Measurements from ENCODE around the gene MKLN1. TPM values are rescaled to one million over a fixed set of nuclear protein-coding genes. Genes with fewer than 3 reads are reported as not detected.

The MKLN1 gene
- total RNA-seq, 1 experiment from 2014 or later: 61.1 TPM

DNA sequence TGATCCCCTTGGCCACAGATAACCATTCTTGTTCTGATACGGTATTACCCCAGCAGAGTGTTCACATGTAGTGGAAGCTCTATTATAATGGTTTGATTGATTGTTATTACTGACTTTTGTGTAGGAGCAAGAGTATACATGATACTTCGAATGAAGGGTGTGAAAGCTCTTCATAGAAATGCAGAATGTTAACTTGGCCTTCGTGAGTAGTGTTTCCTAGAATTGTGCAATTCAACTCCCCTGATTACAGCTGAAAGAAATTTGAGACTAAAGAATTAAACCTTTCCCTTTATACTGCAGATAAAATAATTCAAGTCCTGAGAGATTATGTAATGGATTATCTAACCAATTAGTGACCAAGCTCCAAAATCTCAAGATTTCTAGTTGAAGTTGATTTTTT is 38.2 kb downstream of the MKLN1 start:
- ChIA-PET CTCF (interaction anchor here (0.6 kb wide), 1 partner anchor 33 kb away, joined by 6 read pairs; no protein-coding TSS in a partner anchor), POLR2A (ENCODE audit: unreplicated experiment) (no interaction called here)
- no peak for DNase-seq
- Histone ChIP-seq H3K9me2 (ENCODE audit: insufficient read depth) (no peaks in the 10 kb centered on the region), H3F3A (ENCODE audit: insufficient read depth, low read depth) (peaks cover 16% of the 10 kb centered on the region), H3K27me3 (ENCODE audit: insufficient read depth, low read depth) (no peaks in the 10 kb centered on the region), H4K20me1 (ENCODE audit: insufficient read depth) (peaks cover 44% of the 10 kb centered on the region), H2AFZ (no peak overlapping the region), H3K4me2 (no peak overlapping the region), H3K79me2 (ENCODE audit: low read depth) (peaks cover 97% of the 10 kb centered on the region), H3K9me3 (ENCODE audit: insufficient read depth, low read depth) (0 out of 2 replicates have a peak, but pooled peaks cover 4% of the 10 kb centered on the region), H3K36me3 (ENCODE audit: low read depth) (no peaks in the 10 kb centered on the region), H3K4me1 (replicated peaks; ENCODE audit: insufficient read depth) (peaks cover 20% of the 10 kb centered on the region), H3K4me3 (no peak overlapping the region), H3K27ac (no peak overlapping the region)
- no peak for TF ChIP-seq EZH2 (IDR thresholded peaks at IDR 0.05; ENCODE audit: low read depth)
- TF ChIP-seq, protein P1, sequence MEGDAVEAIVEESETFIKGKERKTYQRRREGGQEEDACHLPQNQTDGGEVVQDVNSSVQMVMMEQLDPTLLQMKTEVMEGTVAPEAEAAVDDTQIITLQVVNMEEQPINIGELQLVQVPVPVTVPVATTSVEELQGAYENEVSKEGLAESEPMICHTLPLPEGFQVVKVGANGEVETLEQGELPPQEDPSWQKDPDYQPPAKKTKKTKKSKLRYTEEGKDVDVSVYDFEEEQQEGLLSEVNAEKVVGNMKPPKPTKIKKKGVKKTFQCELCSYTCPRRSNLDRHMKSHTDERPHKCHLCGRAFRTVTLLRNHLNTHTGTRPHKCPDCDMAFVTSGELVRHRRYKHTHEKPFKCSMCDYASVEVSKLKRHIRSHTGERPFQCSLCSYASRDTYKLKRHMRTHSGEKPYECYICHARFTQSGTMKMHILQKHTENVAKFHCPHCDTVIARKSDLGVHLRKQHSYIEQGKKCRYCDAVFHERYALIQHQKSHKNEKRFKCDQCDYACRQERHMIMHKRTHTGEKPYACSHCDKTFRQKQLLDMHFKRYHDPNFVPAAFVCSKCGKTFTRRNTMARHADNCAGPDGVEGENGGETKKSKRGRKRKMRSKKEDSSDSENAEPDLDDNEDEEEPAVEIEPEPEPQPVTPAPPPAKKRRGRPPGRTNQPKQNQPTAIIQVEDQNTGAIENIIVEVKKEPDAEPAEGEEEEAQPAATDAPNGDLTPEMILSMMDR (conservative IDR thresholded peaks at IDR 0.05): no peak
- intact Hi-C loops (cut with micrococcal nuclease; ENCODE audit: unreplicated experiment): no loop called here
- BruUV-seq (replicated peaks): no TSS peak

GRCh38 chr7:131369354-131369753 is 41.7 kb downstream of the MKLN1 start:
- Histone ChIP-seq H3F3A (ENCODE audit: insufficient read depth, low read depth) (peaks cover 27% of the 10 kb centered on the region), H3K4me3 (no peak overlapping the region), H3K79me2 (ENCODE audit: low read depth) (peaks cover 98% of the 10 kb centered on the region), H3K9me2 (ENCODE audit: insufficient read depth) (no peaks in the 10 kb centered on the region; the same call in 1 of the 2 replicates), H3K27ac (no peak overlapping the region), H3K36me3 (ENCODE audit: low read depth) (no peaks in the 10 kb centered on the region), H3K4me1 (replicated peaks; ENCODE audit: insufficient read depth) (peaks cover 29% of the 10 kb centered on the region), H3K9me3 (ENCODE audit: insufficient read depth, low read depth) (0 out of 2 replicates have a peak, but pooled peaks cover 4% of the 10 kb centered on the region), H2AFZ (no peak overlapping the region), H4K20me1 (ENCODE audit: insufficient read depth) (peaks cover 61% of the 10 kb centered on the region), H3K27me3 (ENCODE audit: insufficient read depth, low read depth) (no peaks in the 10 kb centered on the region), H3K4me2 (0 out of 2 replicates have a peak overlapping the region, but pooled peaks have one; percentile 16)
- no peak for TF ChIP-seq EZH2 (IDR thresholded peaks at IDR 0.05; ENCODE audit: low read depth)
- TF ChIP-seq, protein P1 (conservative IDR thresholded peaks at IDR 0.05): no peak
- ChIA-PET CTCF (no interaction called here), POLR2A (ENCODE audit: unreplicated experiment) (no interaction called here)
- no peak for DNase-seq
- intact Hi-C loops (cut with micrococcal nuclease; ENCODE audit: unreplicated experiment): no loop called here
- no TSS peak for BruUV-seq (replicated peaks)

DNA sequence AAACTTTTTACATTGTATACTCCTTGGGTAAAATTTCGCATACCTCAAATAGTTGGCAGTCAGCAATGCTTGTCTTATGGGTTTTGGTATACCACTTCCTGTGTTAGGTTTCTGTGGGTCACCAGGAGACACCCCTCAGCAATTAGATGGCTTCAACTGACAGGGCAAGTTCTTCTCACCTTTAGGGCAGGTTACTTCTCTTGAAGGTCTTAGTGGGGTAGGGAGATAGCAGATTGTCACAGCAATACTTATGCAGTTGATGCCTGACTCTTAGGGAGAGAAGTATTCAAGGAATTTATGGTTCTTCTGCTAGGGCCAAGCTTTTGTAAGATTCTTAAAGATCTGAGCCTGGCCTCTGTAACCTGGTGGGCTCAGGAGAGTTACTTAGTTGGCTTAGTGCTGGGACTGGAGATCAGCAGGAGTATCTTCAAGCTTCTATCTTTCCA is 42.9 kb downstream of the MKLN1 start:
- no peak overlapping the region for H2AFZ ChIP-seq
- H3K27me3 ChIP-seq (ENCODE audit: insufficient read depth, low read depth): no peaks in the 10 kb centered on the region
- 0 out of 2 replicates have a peak, but pooled peaks cover 4% of the 10 kb centered on the region for H3K9me3 ChIP-seq (ENCODE audit: insufficient read depth, low read depth)
- no peaks in the 10 kb centered on the region; the same call in 1 of the 2 replicates for H3K9me2 ChIP-seq (ENCODE audit: insufficient read depth)
- CTCF ChIA-PET: no interaction called here
- peaks cover 96% of the 10 kb centered on the region for H3K79me2 ChIP-seq (ENCODE audit: low read depth)
- H3K36me3 ChIP-seq (ENCODE audit: low read depth): no peaks in the 10 kb centered on the region
- H3K4me2 ChIP-seq: peak overlapping the region; percentile 16; the same call in 1 of the 2 replicates
- H3K4me3 ChIP-seq: no peak overlapping the region
- H4K20me1 ChIP-seq (ENCODE audit: insufficient read depth): peaks cover 58% of the 10 kb centered on the region
- peaks cover 30% of the 10 kb centered on the region for H3F3A ChIP-seq (ENCODE audit: insufficient read depth, low read depth)
- DNase-seq: peak; percentile 57 to 68
- BruUV-seq (replicated peaks): no TSS peak
- POLR2A ChIA-PET (ENCODE audit: unreplicated experiment): interaction anchor here (0.5 to 0.6 kb wide), 2 partner anchors 28 to 58 kb away, joined by 4 to 5 read pairs; no protein-coding TSS in a partner anchor
- intact Hi-C loops (cut with micrococcal nuclease; ENCODE audit: unreplicated experiment): loop anchor here (1.0 to 5.0 kb wide), 2 partner anchors 43 to 264 kb away; partner anchors contain the start of gene MKLN1
- peaks cover 29% of the 10 kb centered on the region for H3K4me1 ChIP-seq (replicated peaks; ENCODE audit: insufficient read depth)
- TF ChIP-seq, protein P1 (conservative IDR thresholded peaks at IDR 0.05): no peak
- no peak for TF ChIP-seq EZH2 (IDR thresholded peaks at IDR 0.05; ENCODE audit: low read depth)
- peak overlapping the region; percentile 43 for H3K27ac ChIP-seq
